ENCODE results near the gene CHST8.

DNA sequence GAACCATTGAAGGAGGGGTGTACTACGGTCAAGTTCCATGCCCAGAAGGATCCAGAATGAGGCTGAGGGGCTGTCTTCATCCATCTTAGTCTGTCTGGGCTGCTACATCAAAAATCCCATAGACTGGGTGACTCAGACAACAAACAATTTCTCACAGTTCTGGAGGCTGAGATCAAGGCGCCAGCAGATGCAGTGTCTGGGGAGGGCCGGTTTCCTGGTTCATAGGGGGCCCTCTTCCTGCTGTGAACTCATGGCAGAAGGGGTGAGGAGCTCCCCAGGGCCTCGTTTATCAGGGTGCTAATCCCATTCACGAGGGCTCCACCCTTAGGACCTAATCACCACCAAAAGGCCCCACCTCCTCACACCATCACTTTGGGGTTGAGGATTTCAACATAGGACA is 160.2 kb downstream of the CHST8 start:
- TF ChIP-seq, protein P1, sequence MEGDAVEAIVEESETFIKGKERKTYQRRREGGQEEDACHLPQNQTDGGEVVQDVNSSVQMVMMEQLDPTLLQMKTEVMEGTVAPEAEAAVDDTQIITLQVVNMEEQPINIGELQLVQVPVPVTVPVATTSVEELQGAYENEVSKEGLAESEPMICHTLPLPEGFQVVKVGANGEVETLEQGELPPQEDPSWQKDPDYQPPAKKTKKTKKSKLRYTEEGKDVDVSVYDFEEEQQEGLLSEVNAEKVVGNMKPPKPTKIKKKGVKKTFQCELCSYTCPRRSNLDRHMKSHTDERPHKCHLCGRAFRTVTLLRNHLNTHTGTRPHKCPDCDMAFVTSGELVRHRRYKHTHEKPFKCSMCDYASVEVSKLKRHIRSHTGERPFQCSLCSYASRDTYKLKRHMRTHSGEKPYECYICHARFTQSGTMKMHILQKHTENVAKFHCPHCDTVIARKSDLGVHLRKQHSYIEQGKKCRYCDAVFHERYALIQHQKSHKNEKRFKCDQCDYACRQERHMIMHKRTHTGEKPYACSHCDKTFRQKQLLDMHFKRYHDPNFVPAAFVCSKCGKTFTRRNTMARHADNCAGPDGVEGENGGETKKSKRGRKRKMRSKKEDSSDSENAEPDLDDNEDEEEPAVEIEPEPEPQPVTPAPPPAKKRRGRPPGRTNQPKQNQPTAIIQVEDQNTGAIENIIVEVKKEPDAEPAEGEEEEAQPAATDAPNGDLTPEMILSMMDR (conservative IDR thresholded peaks at IDR 0.05; ENCODE audit: low read length), result no peak
- TF ChIP-seq EZH2phosphoT487 (IDR thresholded peaks at IDR 0.05; ENCODE audit: borderline replicate concordance), result no peak

All from Loucy (cell line).